ENCODE data around the gene SPTBN4.
"Not testable (repeated sequence)": the region's sequence is repeated elsewhere in the genome, so short reads cannot be mapped to it uniquely, and the experiment has no call there.

Gene SPTBN4

DNA sequence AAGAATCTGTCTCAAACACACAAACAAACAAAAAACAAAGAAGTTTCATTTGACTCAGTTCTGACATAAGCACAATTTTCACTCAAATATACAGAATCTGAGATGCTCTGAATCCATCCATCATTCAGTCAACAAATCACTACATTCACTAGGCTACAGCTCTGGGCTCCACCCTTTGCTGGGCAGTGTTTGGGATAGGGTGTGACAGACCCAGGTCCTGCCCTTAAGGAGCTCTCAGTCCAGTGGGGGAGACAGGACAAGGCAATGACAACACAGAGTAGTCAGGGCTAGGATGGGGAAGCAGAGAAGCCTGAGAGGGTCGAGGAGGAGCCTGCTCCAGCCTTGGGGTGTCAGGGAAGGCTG lies 45.3 kb downstream of the SPTBN4 start:
- H3K27me3 ChIP-seq (ENCODE audit: control insufficient read depth, insufficient read depth, low read length): peaks cover 79% of the 10 kb centered on the region
- H3K4me3 ChIP-seq (ENCODE audit: low read depth, low read length): peak overlapping the region; percentile 44; the same call in 1 of the 2 replicates
- no peak overlapping the region for H3K9ac ChIP-seq (ENCODE audit: low read length)

GRCh38 chr19:40512473-40513344 lies 45.9 kb downstream of the SPTBN4 start:
- Histone ChIP-seq H3K36me3 (ENCODE audit: control insufficient read depth, insufficient read depth, low read length) (no peaks in the 10 kb centered on the region), H3K4me3 (ENCODE audit: low read depth, low read length) (peak overlapping the region; percentile 44; the same call in 1 of the 2 replicates), H3K4me1 (ENCODE audit: control insufficient read depth, insufficient read depth, low read length) (no peaks in the 10 kb centered on the region; the same call in 1 of the 2 replicates), H3K9me3 (ENCODE audit: control insufficient read depth, insufficient read depth, low read depth, low read length) (no peaks in the 10 kb centered on the region; the same call in 1 of the 2 replicates), H3K9ac (ENCODE audit: low read length) (no peak overlapping the region), H3K27me3 (ENCODE audit: control insufficient read depth, insufficient read depth, low read length) (peaks cover 83% of the 10 kb centered on the region), H3K27ac (ENCODE audit: low read depth, low read length) (no peak overlapping the region)

More for the DNA sequence above, 45.3 kb downstream of the SPTBN4 start:
- Histone ChIP-seq H3K4me1 (ENCODE audit: control insufficient read depth, insufficient read depth, low read length) (no peaks in the 10 kb centered on the region; the same call in 1 of the 2 replicates), H3K27ac (ENCODE audit: low read depth, low read length) (no peak overlapping the region), H3K36me3 (ENCODE audit: control insufficient read depth, insufficient read depth, low read length) (no peaks in the 10 kb centered on the region), H3K9me3 (ENCODE audit: control insufficient read depth, insufficient read depth, low read depth, low read length) (no peaks in the 10 kb centered on the region; the same call in 1 of the 2 replicates)

DNA sequence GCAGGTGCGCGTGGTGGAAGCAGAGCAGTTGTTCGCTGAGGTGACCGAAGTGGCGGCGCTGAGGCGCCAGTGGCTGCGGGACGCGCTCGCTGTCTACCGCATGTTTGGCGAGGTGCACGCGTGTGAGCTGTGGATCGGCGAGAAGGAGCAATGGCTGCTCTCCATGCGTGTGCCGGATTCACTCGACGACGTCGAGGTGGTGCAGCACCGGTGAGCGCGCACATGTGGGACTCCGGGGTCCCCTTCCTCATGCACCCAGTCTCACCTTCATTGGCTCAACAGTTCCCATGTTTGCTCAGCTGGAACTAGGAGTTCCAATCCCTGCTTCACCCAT lies 46.5 kb downstream of the SPTBN4 start:
- no peaks in the 10 kb centered on the region; the same call in 1 of the 2 replicates for H3K9me3 ChIP-seq (ENCODE audit: control insufficient read depth, insufficient read depth, low read depth, low read length)
- H3K27me3 ChIP-seq (ENCODE audit: control insufficient read depth, insufficient read depth, low read length): peaks cover 88% of the 10 kb centered on the region
- no peak overlapping the region for H3K27ac ChIP-seq (ENCODE audit: low read depth, low read length)
- H3K4me1 ChIP-seq (ENCODE audit: control insufficient read depth, insufficient read depth, low read length): no peaks in the 10 kb centered on the region; the same call in 1 of the 2 replicates
- H3K36me3 ChIP-seq (ENCODE audit: control insufficient read depth, insufficient read depth, low read length): no peaks in the 10 kb centered on the region
- no peak overlapping the region for H3K9ac ChIP-seq (ENCODE audit: low read length)
- H3K4me3 ChIP-seq (ENCODE audit: low read depth, low read length): peak overlapping the region; percentile 44; the same call in 1 of the 2 replicates

- H3K27me3 ChIP-seq (ENCODE audit: control insufficient read depth, insufficient read depth, low read length): peaks cover 90% of the 10 kb centered on the region
- no peak overlapping the region for H3K9ac ChIP-seq (ENCODE audit: low read length)
- no peaks in the 10 kb centered on the region; the same call in 1 of the 2 replicates for H3K4me1 ChIP-seq (ENCODE audit: control insufficient read depth, insufficient read depth, low read length)
- no peaks in the 10 kb centered on the region; the same call in 1 of the 2 replicates for H3K9me3 ChIP-seq (ENCODE audit: control insufficient read depth, insufficient read depth, low read depth, low read length)
- no peak overlapping the region for H3K27ac ChIP-seq (ENCODE audit: low read depth, low read length)
- H3K36me3 ChIP-seq (ENCODE audit: control insufficient read depth, insufficient read depth, low read length): no peaks in the 10 kb centered on the region
- no peak overlapping the region for H3K4me3 ChIP-seq (ENCODE audit: low read depth, low read length)
Measured at GRCh38 chr19:40513741-40514315, 47.0 kb downstream of the SPTBN4 start.

DNA sequence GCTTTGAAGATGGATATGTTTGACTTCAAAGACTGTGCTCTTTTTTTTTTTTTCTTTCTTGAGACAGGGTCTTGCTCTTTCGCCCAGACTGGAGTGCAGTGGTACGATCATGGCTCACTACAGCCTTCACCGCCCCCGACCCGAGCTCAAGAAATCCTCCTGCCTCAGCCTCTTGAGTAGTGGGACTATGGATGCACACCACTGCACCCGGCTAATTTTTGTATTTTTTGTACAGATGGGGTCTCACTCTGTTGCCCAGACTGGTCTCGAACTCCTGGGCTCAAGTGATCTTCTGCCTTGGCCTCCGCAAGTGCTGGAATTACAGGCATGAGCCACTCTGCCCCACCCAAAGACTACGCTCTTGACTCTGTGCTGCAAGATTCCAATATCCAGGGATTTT lies 50.4 kb downstream of the SPTBN4 start:
- Histone ChIP-seq H3K36me3 (ENCODE audit: control insufficient read depth, insufficient read depth, low read length) (no peaks in the 10 kb centered on the region), H3K4me3 (ENCODE audit: low read depth, low read length) (no peak overlapping the region), H3K27ac (ENCODE audit: low read depth, low read length) (no peak overlapping the region), H3K9me3 (ENCODE audit: control insufficient read depth, insufficient read depth, low read depth, low read length) (peaks cover 3% of the 10 kb centered on the region), H3K4me1 (ENCODE audit: control insufficient read depth, insufficient read depth, low read length) (no peaks in the 10 kb centered on the region; the same call in 1 of the 2 replicates), H3K27me3 (ENCODE audit: control insufficient read depth, insufficient read depth, low read length) (peaks cover 88% of the 10 kb centered on the region), H3K9ac (ENCODE audit: low read length) (no peak overlapping the region)

DNA sequence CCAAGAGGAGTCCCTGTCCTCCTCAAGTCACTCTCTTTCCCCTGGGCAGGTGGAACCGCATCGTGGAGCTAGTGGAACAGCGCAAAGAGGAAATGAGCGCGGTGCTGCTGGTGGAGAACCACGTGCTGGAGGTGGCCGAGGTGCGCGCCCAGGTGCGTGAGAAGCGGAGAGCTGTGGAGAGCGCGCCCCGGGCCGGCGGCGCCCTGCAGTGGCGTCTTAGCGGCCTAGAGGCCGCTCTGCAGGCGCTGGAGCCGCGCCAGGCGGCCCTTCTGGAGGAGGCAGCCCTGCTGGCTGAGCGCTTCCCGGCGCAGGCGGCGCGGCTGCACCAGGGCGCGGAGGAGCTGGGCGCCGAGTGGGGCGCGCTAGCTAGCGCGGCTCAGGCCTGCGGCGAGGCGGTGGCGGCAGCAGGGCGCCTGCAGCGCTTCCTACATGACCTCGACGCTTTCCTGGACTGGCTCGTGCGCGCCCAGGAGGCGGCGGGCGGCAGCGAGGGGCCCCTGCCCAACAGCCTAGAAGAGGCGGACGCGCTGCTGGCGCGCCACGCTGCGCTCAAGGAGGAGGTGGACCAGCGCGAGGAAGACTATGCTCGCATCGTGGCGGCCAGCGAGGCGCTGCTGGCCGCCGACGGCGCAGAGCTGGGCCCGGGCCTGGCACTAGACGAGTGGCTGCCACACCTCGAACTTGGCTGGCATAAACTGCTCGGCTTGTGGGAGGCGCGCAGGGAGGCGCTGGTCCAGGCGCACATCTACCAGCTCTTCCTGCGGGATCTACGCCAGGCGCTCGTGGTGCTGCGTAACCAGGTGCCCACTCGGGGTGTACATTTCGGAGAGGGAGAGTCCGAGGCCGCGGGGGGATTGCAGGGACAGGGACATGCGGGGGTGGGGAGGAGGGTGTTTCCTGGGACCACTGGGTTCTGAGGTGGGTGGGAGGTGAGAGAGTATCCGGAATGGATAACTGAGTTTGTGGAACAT lies 52.8 kb downstream of the SPTBN4 start:
- peaks cover 66% of the 10 kb centered on the region for H3K27me3 ChIP-seq (ENCODE audit: control insufficient read depth, insufficient read depth, low read length)
- peaks cover 3% of the 10 kb centered on the region; the same call in 1 of the 2 replicates for H3K9me3 ChIP-seq (ENCODE audit: control insufficient read depth, insufficient read depth, low read depth, low read length)
- H3K36me3 ChIP-seq (ENCODE audit: control insufficient read depth, insufficient read depth, low read length): no peaks in the 10 kb centered on the region
- H3K4me1 ChIP-seq (ENCODE audit: control insufficient read depth, insufficient read depth, low read length): no peaks in the 10 kb centered on the region
- no peak overlapping the region for H3K27ac ChIP-seq (ENCODE audit: low read depth, low read length)
- no peak overlapping the region for H3K9ac ChIP-seq (ENCODE audit: low read length)
- peak overlapping the region; percentile 45 for H3K4me3 ChIP-seq (ENCODE audit: low read depth, low read length)

DNA sequence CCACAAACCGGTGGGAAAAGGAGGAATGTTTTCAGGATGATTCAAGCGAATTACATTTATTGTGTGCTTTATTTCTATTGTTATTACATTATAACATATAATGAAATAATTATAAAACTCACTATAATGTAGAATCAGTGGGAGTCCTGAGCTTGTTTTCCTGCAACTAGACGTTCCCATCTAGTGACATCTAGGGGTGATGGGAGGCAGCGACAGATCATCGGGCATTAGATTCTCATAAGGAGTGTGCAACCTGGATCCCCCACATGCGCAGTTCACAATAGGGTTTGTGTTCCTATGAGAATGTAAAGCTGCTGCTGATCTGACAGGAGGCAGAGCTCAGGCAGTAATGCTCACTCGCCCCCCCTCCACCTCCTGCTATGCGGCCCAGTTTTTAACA lies 54.5 kb downstream of the SPTBN4 start:
- Histone ChIP-seq H3K27me3 (ENCODE audit: control insufficient read depth, insufficient read depth, low read length) (peaks cover 57% of the 10 kb centered on the region), H3K9ac (ENCODE audit: low read length) (no peak overlapping the region)

DNA sequence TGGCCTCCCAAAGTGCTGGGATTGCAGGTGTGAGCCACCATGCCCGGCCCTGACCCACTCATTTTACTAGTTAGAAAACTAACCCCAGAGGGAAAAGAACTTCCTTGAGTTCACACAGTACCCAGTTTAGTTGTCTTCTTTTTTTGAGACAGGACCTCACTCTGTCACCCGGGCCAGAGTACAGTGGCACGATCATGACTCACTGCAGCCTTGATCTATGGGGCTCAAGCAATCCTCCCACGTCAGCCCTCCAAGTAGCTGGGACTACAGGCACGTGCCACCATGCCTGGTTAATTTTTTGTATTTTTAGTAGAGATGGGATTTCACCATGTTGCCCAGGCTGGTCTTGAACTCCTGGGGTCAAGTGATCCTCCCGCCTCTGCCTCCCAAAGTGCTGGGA lies 55.1 kb downstream of the SPTBN4 start:
- H3K4me3 ChIP-seq (ENCODE audit: low read depth, low read length); H3K36me3 ChIP-seq (ENCODE audit: control insufficient read depth, insufficient read depth, low read length); H3K4me1 ChIP-seq (ENCODE audit: control insufficient read depth, insufficient read depth, low read length); H3K9ac ChIP-seq (ENCODE audit: low read length); H3K27ac ChIP-seq (ENCODE audit: low read depth, low read length); H3K9me3 ChIP-seq (ENCODE audit: control insufficient read depth, insufficient read depth, low read depth, low read length): not testable (repeated sequence)
- H3K27me3 ChIP-seq (ENCODE audit: control insufficient read depth, insufficient read depth, low read length): peaks cover 53% of the 10 kb centered on the region

More for the DNA sequence above, 54.5 kb downstream of the SPTBN4 start:
- Histone ChIP-seq H3K9me3 (ENCODE audit: control insufficient read depth, insufficient read depth, low read depth, low read length) (peaks cover 3% of the 10 kb centered on the region; the same call in 1 of the 2 replicates), H3K4me3 (ENCODE audit: low read depth, low read length) (no peak overlapping the region), H3K27ac (ENCODE audit: low read depth, low read length) (no peak overlapping the region), H3K4me1 (ENCODE audit: control insufficient read depth, insufficient read depth, low read length) (no peaks in the 10 kb centered on the region), H3K36me3 (ENCODE audit: control insufficient read depth, insufficient read depth, low read length) (no peaks in the 10 kb centered on the region)

- Histone ChIP-seq H3K9me3 (ENCODE audit: control insufficient read depth, insufficient read depth, low read depth, low read length) (peaks cover 3% of the 10 kb centered on the region; the same call in 1 of the 2 replicates), H3K27me3 (ENCODE audit: control insufficient read depth, insufficient read depth, low read length) (peaks cover 37% of the 10 kb centered on the region), H3K36me3 (ENCODE audit: control insufficient read depth, insufficient read depth, low read length) (no peaks in the 10 kb centered on the region), H3K4me3 (ENCODE audit: low read depth, low read length) (no peak overlapping the region), H3K27ac (ENCODE audit: low read depth, low read length) (no peak overlapping the region), H3K4me1 (ENCODE audit: control insufficient read depth, insufficient read depth, low read length) (no peaks in the 10 kb centered on the region), H3K9ac (ENCODE audit: low read length) (no peak overlapping the region)
Measured at GRCh38 chr19:40523322-40524047, 56.7 kb downstream of the SPTBN4 start.

DNA sequence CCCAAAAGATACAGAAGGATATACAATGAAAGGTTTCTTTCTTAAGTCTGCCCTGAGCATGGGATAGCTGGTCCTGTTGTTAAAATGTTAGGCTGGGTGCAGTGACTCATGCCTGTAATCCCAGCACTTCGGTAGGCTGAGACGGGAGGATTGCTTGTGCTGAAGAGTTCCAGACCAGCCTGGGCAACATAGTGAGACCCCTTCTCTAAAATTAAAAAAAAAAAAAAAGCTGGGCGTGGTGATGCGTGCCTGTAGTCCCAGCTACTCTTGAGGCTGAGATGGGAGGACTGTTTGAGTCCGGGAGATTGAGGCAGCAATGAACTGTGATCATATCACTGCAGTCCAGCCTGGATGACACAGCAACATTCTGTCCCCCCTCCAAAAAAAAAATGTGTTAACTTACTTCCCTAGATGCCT lies 57.3 kb downstream of the SPTBN4 start:
- no peak overlapping the region for H3K4me3 ChIP-seq (ENCODE audit: low read depth, low read length)
- H3K9ac ChIP-seq (ENCODE audit: low read length): no peak overlapping the region
- no peaks in the 10 kb centered on the region for H3K4me1 ChIP-seq (ENCODE audit: control insufficient read depth, insufficient read depth, low read length)
- no peaks in the 10 kb centered on the region for H3K36me3 ChIP-seq (ENCODE audit: control insufficient read depth, insufficient read depth, low read length)
- H3K27ac ChIP-seq (ENCODE audit: low read depth, low read length): no peak overlapping the region
- peaks cover 3% of the 10 kb centered on the region; the same call in 1 of the 2 replicates for H3K9me3 ChIP-seq (ENCODE audit: control insufficient read depth, insufficient read depth, low read depth, low read length)
- H3K27me3 ChIP-seq (ENCODE audit: control insufficient read depth, insufficient read depth, low read length): peaks cover 31% of the 10 kb centered on the region
